CD4-positive, alpha-beta T cell (primary cell): Measurements from ENCODE around the gene OXNAD1. TPM values are rescaled to one million over a fixed set of nuclear protein-coding genes. Genes with fewer than 3 reads are reported as not detected.

Experiments
- ATAC-seq: fragments of 200-7000 bp; cut with Tn5 transposase; one replicate; pipeline ENCODE4 v1.10.0; 2022; ENCODE audit warnings: mild to moderate bottlenecking; ENCODE audit not compliant: poor library complexity
- CTCF ChIA-PET: fragments of 350-600 bp; sonication (Branson Sonifier 250); formaldehyde crosslinking; loops from one replicate; lab custom pipeline; 2021; ENCODE audit warnings: antibody characterized with exemption, inconsistent platforms; lab: Charles Lee
- POLR2A ChIA-PET: fragments of 350-600 bp; sonication (Branson Sonifier 250); formaldehyde crosslinking; loops from one replicate; lab custom pipeline; 2021; ENCODE audit warnings: antibody characterized with exemption, inconsistent platforms; lab: Charles Lee
- DNase-seq, 14 experiments: peaks; one replicate each; pipeline ENCODE4 v3.0.0-alpha.2; 2013 to 2020; ENCODE audit warnings: mixed read lengths in 2 of 14
- H3K27ac ChIP-seq, 2 donors: one replicate each; pipeline versions ENCODE4 v1.5.1 to v1.7.0; 2013; ENCODE audit warnings: low read length in 2 of 2, low read depth in 1 of 2, mild to moderate bottlenecking in 1 of 2
- H3K27me3 ChIP-seq, 2 experiments: 1 replicate in 1 of 2; 2 replicates in 1 of 2; pipeline versions ENCODE4 v1.6.1 to v1.7.0; 2013; ENCODE audit warnings: low read length in 2 of 2, control low read depth in 1 of 2, mild to moderate bottlenecking in 1 of 2, moderate library complexity in 1 of 2; ENCODE audit not compliant: insufficient read depth in 2 of 2, control insufficient read depth in 1 of 2
- H3K36me3 ChIP-seq: one replicate; pipeline ENCODE4 v1.6.1; 2013; ENCODE audit warnings: low read length, control low read depth; ENCODE audit not compliant: insufficient read depth
- H3K4me1 ChIP-seq: one replicate; pipeline ENCODE4 v1.6.1; 2013; ENCODE audit warnings: low read length, control low read depth; ENCODE audit not compliant: insufficient read depth
- H3K4me3 ChIP-seq: one replicate; pipeline ENCODE4 v1.5.1; 2013; ENCODE audit warnings: mild to moderate bottlenecking, low read length, moderate library complexity
- H3K9me3 ChIP-seq, 2 experiments: 1 replicate in 1 of 2; 2 replicates in 1 of 2; pipeline versions ENCODE4 v1.6.1 to v1.7.0; 2013; ENCODE audit warnings: low read length in 2 of 2, mild to moderate bottlenecking in 2 of 2, control low read depth in 1 of 2, moderate library complexity in 1 of 2; ENCODE audit not compliant: control insufficient read depth in 1 of 2, insufficient read depth in 1 of 2
- H3K27ac Mint-ChIP-seq: one replicate; pipeline ENCODE4 v1.8.0; 2020; ENCODE audit warnings: mixed read lengths
- H3K27me3 Mint-ChIP-seq: one replicate; pipeline ENCODE4 v1.8.0; 2021; ENCODE audit warnings: mixed read lengths
- H3K36me3 Mint-ChIP-seq: one replicate; pipeline ENCODE4 v1.8.0; 2021; ENCODE audit warnings: low read depth, mixed read lengths
- H3K4me1 Mint-ChIP-seq: one replicate; pipeline ENCODE4 v1.8.0; 2021; ENCODE audit warnings: low read depth, mixed read lengths
- H3K4me3 Mint-ChIP-seq: one replicate; pipeline ENCODE4 v1.8.0; 2020; ENCODE audit warnings: mild to moderate bottlenecking, mixed read lengths
- H3K9me3 Mint-ChIP-seq: one replicate; pipeline ENCODE4 v1.8.0; 2020; ENCODE audit warnings: mixed read lengths
- CTCF ChIP-seq: fragments of 200-600 bp; IDR thresholded peaks from one replicate; pipeline ENCODE4 v1.8.0; 2022; ENCODE audit warnings: antibody characterized with exemption, mild to moderate bottlenecking
- intact Hi-C, 2 experiments: fragments of 100-400 bp; cut with DNase I in 1 of 2; cut with micrococcal nuclease in 1 of 2; formaldehyde crosslinking; loops; one replicate each; pipeline versions ENCODE4 v1.15.1 to v1.9.0; 2023 to 2025; cut with DNase I, micrococcal nuclease
- total RNA-seq, 174 experiments: library from RNA in 2 of 174; stranded (reverse) in 2 of 174; gene quantifications; one replicate each; pipeline ENCODE4 v1.2.3 and lab custom pipeline; 2021 to 2026

OXNAD1 gene
- total RNA-seq, 2 experiments from 2014 or later = 135 TPM

- intact Hi-C loops = loop anchor here in 1 of 2 experiments (5.0 kb wide), 1 partner anchor 63 kb away; no protein-coding TSS in a partner anchor
- Histone ChIP-seq H3K4me1 (peaks cover 94% of the 10 kb centered on the region), H3K27ac (peak overlapping the region; percentile 27 to 37), H3K36me3 (peaks cover 68% of the 10 kb centered on the region), H3K9me3 (no peaks in the 10 kb centered on the region), H3K27me3 (no peaks in the 10 kb centered on the region), H3K4me3 (no peak overlapping the region)
- no peak for TF ChIP-seq CTCF
- CTCF ChIA-PET = interaction anchor here (1.3 to 11.5 kb wide), 4 partner anchors 21 to 198 kb away, joined by 3 to 208 read pairs (median 10); no protein-coding TSS in a partner anchor
- DNase-seq (no peak), ATAC-seq (no peak)
- Mint-ChIP-seq H3K36me3 (peaks cover 93% of the 10 kb centered on the region), H3K9me3 (no peaks in the 10 kb centered on the region), H3K27me3 (no peaks in the 10 kb centered on the region), H3K4me3 (peak overlapping the region; percentile 61), H3K4me1 (peaks cover 94% of the 10 kb centered on the region), H3K27ac (peak overlapping the region; percentile 94)
- POLR2A ChIA-PET = interaction anchor here (0.8 to 13.4 kb wide), 12 partner anchors 10 to 212 kb away, joined by 3 to 268 read pairs (median 6); partner anchors contain the start of genes DPH3 and OXNAD1
Measured at GRCh38 chr3:16313886-16314645, 49.1 kb downstream of the OXNAD1 start.

GRCh38 chr3:16315623-16316022 lies 50.6 kb downstream of the OXNAD1 start:
- no peaks in the 10 kb centered on the region for H3K27me3 ChIP-seq
- intact Hi-C loops = loop anchor here in 1 of 2 experiments (2.0 kb wide), 1 partner anchor 15 kb away; no protein-coding TSS in a partner anchor
- no peak for TF ChIP-seq CTCF
- H3K4me3 Mint-ChIP-seq = peak overlapping the region; percentile 75
- ChIA-PET POLR2A (interaction anchor here (0.9 to 13.4 kb wide), 7 partner anchors 12 to 51 kb away, joined by 3 to 268 read pairs (median 13); partner anchors contain the start of genes DPH3 and OXNAD1), CTCF (interaction anchor here (1.0 to 11.5 kb wide), 3 partner anchors 15 to 197 kb away, joined by 3 to 208 read pairs (median 6); no protein-coding TSS in a partner anchor)
- no peaks in the 10 kb centered on the region for H3K27me3 Mint-ChIP-seq
- H3K36me3 ChIP-seq = peaks cover 76% of the 10 kb centered on the region
- H3K4me3 ChIP-seq = no peak overlapping the region
- H3K27ac ChIP-seq = peak overlapping the region in 1 of 2 donors; percentile 24
- H3K4me1 Mint-ChIP-seq = peaks cover 94% of the 10 kb centered on the region
- ATAC-seq (no peak), DNase-seq (no peak)
- H3K9me3 Mint-ChIP-seq = no peaks in the 10 kb centered on the region
- H3K4me1 ChIP-seq = peaks cover 92% of the 10 kb centered on the region
- H3K36me3 Mint-ChIP-seq = peaks cover 93% of the 10 kb centered on the region
- H3K9me3 ChIP-seq = no peaks in the 10 kb centered on the region
- peak overlapping the region; percentile 94 for H3K27ac Mint-ChIP-seq

GRCh38 chr3:16316396-16316795 lies 51.4 kb downstream of the OXNAD1 start:
- Histone ChIP-seq H3K4me3 (no peak overlapping the region), H3K27ac (peak overlapping the region; percentile 20 to 53), H3K9me3 (no peaks in the 10 kb centered on the region), H3K4me1 (peaks cover 90% of the 10 kb centered on the region), H3K36me3 (peaks cover 83% of the 10 kb centered on the region), H3K27me3 (no peaks in the 10 kb centered on the region)
- peaks cover 99% of the 10 kb centered on the region for H3K36me3 Mint-ChIP-seq
- no peaks in the 10 kb centered on the region for H3K9me3 Mint-ChIP-seq
- peak overlapping the region; percentile 94 for H3K27ac Mint-ChIP-seq
- POLR2A ChIA-PET = interaction anchor here (0.9 to 13.4 kb wide), 5 partner anchors 12 to 61 kb away, joined by 3 to 268 read pairs (median 31); no protein-coding TSS in a partner anchor
- CTCF ChIA-PET = interaction anchor here (11.5 kb wide), 1 partner anchor 24 kb away, joined by 208 read pairs; no protein-coding TSS in a partner anchor
- H3K27me3 Mint-ChIP-seq = no peaks in the 10 kb centered on the region
- intact Hi-C loops = loop anchor here in 1 of 2 experiments (2.0 kb wide), 1 partner anchor 16 kb away; no protein-coding TSS in a partner anchor
- DNase-seq (no peak), ATAC-seq (no peak)
- H3K4me3 Mint-ChIP-seq = peak overlapping the region; percentile 12
- peaks cover 100% of the 10 kb centered on the region for H3K4me1 Mint-ChIP-seq
- no peak for TF ChIP-seq CTCF
